ENCODE results near the gene C13orf42. TPM values are rescaled to one million over a fixed set of nuclear protein-coding genes. Genes with fewer than 3 reads are reported as not detected.

C13orf42 gene
- total RNA-seq, 6 experiments from 2014 or later = not detected

DNA sequence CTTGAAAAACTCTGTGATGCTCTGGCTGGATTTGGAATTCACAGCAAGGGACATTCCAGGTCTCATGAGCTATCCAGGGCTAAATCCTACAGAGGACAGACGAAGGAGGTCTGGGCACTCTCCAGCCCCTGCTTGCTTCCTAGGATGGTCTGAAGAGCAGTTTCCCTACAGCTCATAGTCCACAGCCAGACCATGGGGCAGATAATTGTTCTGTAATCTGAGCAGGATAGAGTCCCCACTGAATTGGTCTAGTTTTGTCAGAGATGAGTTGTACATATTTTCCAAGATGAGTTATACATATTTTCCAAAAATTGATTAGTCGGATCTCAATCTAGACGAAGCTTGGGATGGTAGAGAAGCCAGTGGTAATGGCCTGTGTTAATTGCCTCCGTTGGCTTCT lies 75.6 kb downstream of the C13orf42 start:
- H3K9me3 ChIP-seq = no peaks in the 10 kb centered on the region
- no peak for ATAC-seq
- H3K36me3 ChIP-seq = no peaks in the 10 kb centered on the region
- no peak overlapping the region for H3K27ac ChIP-seq
- H3K4me3 ChIP-seq = no peak overlapping the region
- H3K27me3 ChIP-seq = no peaks in the 10 kb centered on the region
- 84% methylated on average over 3 of the region's 4 CpGs for WGBS (ENCODE audit: insufficient coverage, low coverage, low lambda C conversion rate, missing lambda C conversion rate)
- intact Hi-C loops (cut with DNase I) = no loop called here
- TF ChIP-seq, protein P1, sequence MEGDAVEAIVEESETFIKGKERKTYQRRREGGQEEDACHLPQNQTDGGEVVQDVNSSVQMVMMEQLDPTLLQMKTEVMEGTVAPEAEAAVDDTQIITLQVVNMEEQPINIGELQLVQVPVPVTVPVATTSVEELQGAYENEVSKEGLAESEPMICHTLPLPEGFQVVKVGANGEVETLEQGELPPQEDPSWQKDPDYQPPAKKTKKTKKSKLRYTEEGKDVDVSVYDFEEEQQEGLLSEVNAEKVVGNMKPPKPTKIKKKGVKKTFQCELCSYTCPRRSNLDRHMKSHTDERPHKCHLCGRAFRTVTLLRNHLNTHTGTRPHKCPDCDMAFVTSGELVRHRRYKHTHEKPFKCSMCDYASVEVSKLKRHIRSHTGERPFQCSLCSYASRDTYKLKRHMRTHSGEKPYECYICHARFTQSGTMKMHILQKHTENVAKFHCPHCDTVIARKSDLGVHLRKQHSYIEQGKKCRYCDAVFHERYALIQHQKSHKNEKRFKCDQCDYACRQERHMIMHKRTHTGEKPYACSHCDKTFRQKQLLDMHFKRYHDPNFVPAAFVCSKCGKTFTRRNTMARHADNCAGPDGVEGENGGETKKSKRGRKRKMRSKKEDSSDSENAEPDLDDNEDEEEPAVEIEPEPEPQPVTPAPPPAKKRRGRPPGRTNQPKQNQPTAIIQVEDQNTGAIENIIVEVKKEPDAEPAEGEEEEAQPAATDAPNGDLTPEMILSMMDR (IDR thresholded peaks at IDR 0.05) = no peak
- no peak for TF ChIP-seq POLR2A (IDR thresholded peaks at IDR 0.05)
- no peaks in the 10 kb centered on the region for H3K4me1 ChIP-seq
- no peak for DNase-seq

DNA sequence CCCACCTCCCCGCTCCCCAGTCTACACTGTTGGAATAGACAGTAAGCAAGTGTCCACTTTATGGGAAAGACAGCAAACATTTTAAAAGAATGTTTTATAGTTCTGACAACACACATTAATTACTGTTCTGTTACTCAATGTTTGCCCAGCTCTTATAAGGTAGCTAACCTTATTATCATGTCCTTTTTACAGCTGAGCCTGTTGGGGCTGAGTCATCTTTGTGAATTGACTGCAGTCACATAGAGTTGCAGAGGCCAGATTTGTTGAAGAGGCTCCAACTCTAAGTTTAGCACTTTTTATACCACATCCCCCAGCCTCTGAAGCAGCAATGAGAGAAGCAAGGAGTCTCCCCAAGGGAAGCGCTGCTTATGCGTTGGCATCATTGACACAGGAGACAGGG lies 76.2 kb downstream of the C13orf42 start:
- H3K9me3 ChIP-seq = no peaks in the 10 kb centered on the region
- no peak for TF ChIP-seq POLR2A (IDR thresholded peaks at IDR 0.05)
- TF ChIP-seq, protein P1 (IDR thresholded peaks at IDR 0.05) = no peak
- no peak overlapping the region for H3K27ac ChIP-seq
- 73% methylated on average over 1 of the region's 3 CpGs for WGBS (ENCODE audit: insufficient coverage, low coverage, low lambda C conversion rate, missing lambda C conversion rate)
- intact Hi-C loops (cut with DNase I) = no loop called here
- no peaks in the 10 kb centered on the region for H3K27me3 ChIP-seq
- no peaks in the 10 kb centered on the region for H3K4me1 ChIP-seq
- no peaks in the 10 kb centered on the region for H3K36me3 ChIP-seq
- ATAC-seq (peak in 1 of 4 donors; percentile 71), DNase-seq (no peak)
- H3K4me3 ChIP-seq = no peak overlapping the region

DNA sequence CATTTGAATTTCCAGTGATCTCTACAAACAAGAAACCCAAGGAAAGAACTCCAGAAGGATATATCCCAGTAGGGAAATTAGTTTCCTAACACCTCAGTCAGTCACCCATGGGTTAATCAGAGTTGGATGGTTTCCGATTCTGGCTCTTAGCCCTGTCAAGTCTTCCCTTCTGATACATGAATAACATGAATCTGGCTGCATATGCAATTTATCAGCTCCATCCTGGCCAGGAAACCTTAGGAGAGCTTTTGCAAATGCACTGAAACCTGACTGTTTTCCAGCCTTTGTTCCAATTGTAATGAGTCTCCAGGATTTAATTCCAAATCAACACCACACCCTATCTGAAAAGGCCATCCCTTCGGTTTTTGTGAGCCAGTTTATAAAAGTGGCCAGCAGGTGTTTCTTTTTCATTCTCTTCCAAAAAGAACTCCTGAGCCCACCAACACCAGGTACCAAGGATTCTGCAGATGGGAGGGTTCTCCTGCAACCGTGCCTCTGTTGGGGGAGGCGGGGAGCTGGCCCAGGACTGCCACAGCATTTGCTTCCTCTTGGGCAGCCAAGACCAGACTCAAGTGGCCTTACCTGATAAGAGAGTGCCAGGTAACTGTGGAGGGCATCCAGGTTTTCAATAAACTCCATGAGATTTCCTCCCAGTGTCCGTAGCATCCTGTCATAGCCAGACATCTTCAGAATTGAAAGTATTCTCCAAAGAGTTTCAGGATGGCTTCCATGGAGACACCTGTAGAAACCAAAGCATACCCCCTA lies 77.5 kb downstream of the C13orf42 start:
- no peak for TF ChIP-seq POLR2A (IDR thresholded peaks at IDR 0.05)
- TF ChIP-seq, protein P1 (IDR thresholded peaks at IDR 0.05) = no peak
- no peaks in the 10 kb centered on the region for H3K4me1 ChIP-seq
- 86% methylated on average over 3 of the region's 5 CpGs for WGBS (ENCODE audit: insufficient coverage, low coverage, low lambda C conversion rate, missing lambda C conversion rate)
- intact Hi-C loops (cut with DNase I) = no loop called here
- H3K36me3 ChIP-seq = no peaks in the 10 kb centered on the region
- no peaks in the 10 kb centered on the region for H3K9me3 ChIP-seq
- no peak overlapping the region for H3K4me3 ChIP-seq
- ATAC-seq (no peak), DNase-seq (no peak)
- no peak overlapping the region for H3K27ac ChIP-seq
- H3K27me3 ChIP-seq = no peaks in the 10 kb centered on the region

DNA sequence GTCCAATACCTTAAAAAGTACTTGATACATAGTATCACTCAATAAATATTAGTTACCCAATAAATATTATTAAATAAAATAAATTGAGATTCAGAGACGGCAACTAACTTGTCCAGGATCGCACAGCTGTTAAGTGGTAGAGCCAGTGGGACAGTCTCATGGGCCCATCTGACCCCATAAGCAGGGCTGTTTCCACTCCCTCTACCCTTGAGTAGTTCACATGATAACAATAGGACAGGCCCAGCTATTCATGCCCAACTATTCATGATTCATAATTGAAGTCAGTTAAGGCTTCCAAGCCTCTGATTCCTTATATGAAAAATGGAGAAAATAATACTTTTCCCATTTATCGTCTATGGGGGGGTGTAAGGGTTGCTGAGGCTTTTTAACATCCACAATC lies 78.2 kb downstream of the C13orf42 start:
- intact Hi-C loops (cut with DNase I) = no loop called here
- H3K4me3 ChIP-seq = no peak overlapping the region
- no peaks in the 10 kb centered on the region for H3K27me3 ChIP-seq
- no peak overlapping the region for H3K27ac ChIP-seq
- WGBS (ENCODE audit: insufficient coverage, low coverage, low lambda C conversion rate, missing lambda C conversion rate) = 89% methylated on average over 3 of the region's 3 CpGs
- ATAC-seq = no peak
- no peaks in the 10 kb centered on the region for H3K9me3 ChIP-seq
- TF ChIP-seq, protein P1 (IDR thresholded peaks at IDR 0.05) = no peak
- TF ChIP-seq POLR2A (IDR thresholded peaks at IDR 0.05) = no peak
- DNase-seq = no peak
- H3K36me3 ChIP-seq = no peaks in the 10 kb centered on the region
- H3K4me1 ChIP-seq = no peaks in the 10 kb centered on the region

Other genes with a start within 250 kb of the C13orf42 start
- 10 to 100 TPM in 4 of 6 experiments, 1 to 10 TPM in 2; 9.9 to 19.8 (median 11.7) TPM for gene RNASEH2B, start 201.5 kb downstream of the C13orf42 start, total RNA-seq
- gene FAM124A, start 111.1 kb upstream of the C13orf42 start, total RNA-seq = 1 to 10 TPM in 1 of 6 experiments, under 1 TPM in 5; 0.22 to 1.0 (median 0.51) TPM
- gene SERPINE3, start 228.4 kb upstream of the C13orf42 start, total RNA-seq = not detected

Measured in right lobe of liver (tissue), 6 donors.